ENCODE data around the gene ABHD10. TPM values are rescaled to one million over a fixed set of nuclear protein-coding genes. Genes with fewer than 3 reads are reported as not detected.
A peak's percentile ranks its signal among the peaks of the same experiment; 100 is the strongest.

ABHD10 gene
- total RNA-seq, 1 experiment from 2014 or later: 57.6 TPM

DNA sequence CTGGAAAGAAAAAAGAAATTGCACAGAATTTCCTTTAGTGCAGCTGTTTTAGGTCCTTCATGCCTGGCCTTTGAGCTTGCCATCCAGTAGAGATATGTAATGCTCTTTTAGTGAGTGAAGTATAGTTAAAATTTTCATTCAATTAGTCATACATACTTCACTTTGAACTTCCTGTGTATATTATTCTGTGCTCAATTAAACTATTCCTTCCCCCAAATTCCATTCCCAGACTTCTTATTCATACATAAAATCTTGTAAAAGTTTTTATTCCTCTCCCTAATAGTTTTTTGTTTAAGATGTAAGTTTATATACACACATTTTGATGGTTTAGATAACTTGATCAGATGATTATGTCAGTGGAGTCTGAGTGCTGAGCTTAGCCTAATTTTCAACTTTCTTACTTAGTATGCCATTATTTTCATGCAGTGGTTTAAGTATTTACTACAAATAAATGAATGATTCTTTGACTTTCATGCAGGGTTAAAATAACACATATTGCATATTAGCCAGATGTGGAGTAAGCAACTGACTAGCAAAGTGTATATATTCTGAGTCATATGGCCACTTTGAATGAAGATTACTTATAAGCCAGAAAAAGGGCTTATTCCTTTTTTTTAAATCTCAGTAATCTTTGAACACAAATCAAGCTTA lies 42.5 kb upstream of the ABHD10 start:
- Histone ChIP-seq H3K9me3 (ENCODE audit: insufficient read depth, low read depth) (no peaks in the 10 kb centered on the region; the same call in 1 of the 2 replicates), H3K27me3 (ENCODE audit: insufficient read depth, low read depth) (no peaks in the 10 kb centered on the region), H4K20me1 (ENCODE audit: insufficient read depth) (no peaks in the 10 kb centered on the region), H3K9me2 (ENCODE audit: insufficient read depth) (no peaks in the 10 kb centered on the region), H3K79me2 (ENCODE audit: low read depth) (peaks cover 32% of the 10 kb centered on the region; the same call in 1 of the 2 replicates), H3K4me3 (peak overlapping the region; percentile 2), H2AFZ (no peak overlapping the region), H3K4me2 (peak overlapping the region; percentile 49), H3K36me3 (ENCODE audit: low read depth) (peaks cover 62% of the 10 kb centered on the region), H3K27ac (peak overlapping the region; percentile 90), H3F3A (ENCODE audit: insufficient read depth, low read depth) (peaks cover 44% of the 10 kb centered on the region), H3K4me1 (replicated peaks; ENCODE audit: insufficient read depth) (peaks cover 45% of the 10 kb centered on the region)
- intact Hi-C loops (cut with micrococcal nuclease; ENCODE audit: unreplicated experiment): loop anchor here (2.0 kb wide), 4 partner anchors 14 to 202 kb away; no protein-coding TSS in a partner anchor
- ChIA-PET POLR2A (ENCODE audit: unreplicated experiment) (interaction anchor here (0.6 to 0.8 kb wide), 6 partner anchors 14 to 1748 kb away, joined by 3 to 10 read pairs (median 4); no protein-coding TSS in a partner anchor), CTCF (interaction anchor here (0.6 to 1.3 kb wide), 3 partner anchors 13 to 44 kb away, joined by 5 to 8 read pairs (median 6); no protein-coding TSS in a partner anchor)
- DNase-seq: peak in 1 of 2 experiments; percentile 94
- TF ChIP-seq CTCF (conservative IDR thresholded peaks at IDR 0.05) (no peak), EZH2 (IDR thresholded peaks at IDR 0.05; ENCODE audit: low read depth) (no peak)
- BruUV-seq (replicated peaks): no TSS peak

- DNase-seq: peak in 1 of 2 experiments; percentile 73
- no TSS peak for BruUV-seq (replicated peaks)
- Histone ChIP-seq H3K36me3 (ENCODE audit: low read depth) (peaks cover 67% of the 10 kb centered on the region), H3K9me3 (ENCODE audit: insufficient read depth, low read depth) (no peaks in the 10 kb centered on the region; the same call in 1 of the 2 replicates), H2AFZ (no peak overlapping the region), H3F3A (ENCODE audit: insufficient read depth, low read depth) (peaks cover 44% of the 10 kb centered on the region), H3K27ac (peak overlapping the region; percentile 90), H3K4me2 (peak overlapping the region; percentile 49), H3K79me2 (ENCODE audit: low read depth) (peaks cover 25% of the 10 kb centered on the region; the same call in 1 of the 2 replicates), H3K9me2 (ENCODE audit: insufficient read depth) (no peaks in the 10 kb centered on the region), H3K27me3 (ENCODE audit: insufficient read depth, low read depth) (no peaks in the 10 kb centered on the region), H3K4me3 (peak overlapping the region; percentile 2; the same call in 1 of the 2 replicates), H3K4me1 (replicated peaks; ENCODE audit: insufficient read depth) (peaks cover 45% of the 10 kb centered on the region), H4K20me1 (ENCODE audit: insufficient read depth) (no peaks in the 10 kb centered on the region)
- intact Hi-C loops (cut with micrococcal nuclease; ENCODE audit: unreplicated experiment): loop anchor here (2.0 kb wide), 4 partner anchors 14 to 202 kb away; no protein-coding TSS in a partner anchor
- ChIA-PET POLR2A (ENCODE audit: unreplicated experiment) (interaction anchor here (0.5 to 0.8 kb wide), 4 partner anchors 30 to 1747 kb away, joined by 3 to 10 read pairs (median 5); no protein-coding TSS in a partner anchor), CTCF (interaction anchor here (0.5 to 0.7 kb wide), 4 partner anchors 29 to 44 kb away, joined by 4 to 8 read pairs (median 7); no protein-coding TSS in a partner anchor)
- TF ChIP-seq CTCF (conservative IDR thresholded peaks at IDR 0.05) (no peak), EZH2 (IDR thresholded peaks at IDR 0.05; ENCODE audit: low read depth) (no peak)
Observed at GRCh38 chr3:111936967-111937366, 41.9 kb upstream of the ABHD10 start.

GRCh38 chr3:111937871-111938270 lies 41.0 kb upstream of the ABHD10 start:
- no peaks in the 10 kb centered on the region for H3K9me2 ChIP-seq (ENCODE audit: insufficient read depth)
- H3K79me2 ChIP-seq (ENCODE audit: low read depth): peaks cover 24% of the 10 kb centered on the region; the same call in 1 of the 2 replicates
- H3K4me3 ChIP-seq: no peak overlapping the region
- no peak overlapping the region for H2AFZ ChIP-seq
- TF ChIP-seq CTCF (conservative IDR thresholded peaks at IDR 0.05) (no peak), EZH2 (IDR thresholded peaks at IDR 0.05; ENCODE audit: low read depth) (no peak)
- peaks cover 64% of the 10 kb centered on the region for H3K36me3 ChIP-seq (ENCODE audit: low read depth)
- H3K27me3 ChIP-seq (ENCODE audit: insufficient read depth, low read depth): no peaks in the 10 kb centered on the region
- no TSS peak for BruUV-seq (replicated peaks)
- CTCF ChIA-PET: interaction anchor here (0.7 kb wide), 1 partner anchor 28 kb away, joined by 8 read pairs; no protein-coding TSS in a partner anchor
- intact Hi-C loops (cut with micrococcal nuclease; ENCODE audit: unreplicated experiment): loop anchor here (2.0 kb wide), 4 partner anchors 15 to 203 kb away; no protein-coding TSS in a partner anchor
- DNase-seq: no peak
- H3F3A ChIP-seq (ENCODE audit: insufficient read depth, low read depth): peaks cover 43% of the 10 kb centered on the region
- no peaks in the 10 kb centered on the region for H4K20me1 ChIP-seq (ENCODE audit: insufficient read depth)
- no peaks in the 10 kb centered on the region; the same call in none of the 2 replicates for H3K9me3 ChIP-seq (ENCODE audit: insufficient read depth, low read depth)
- H3K4me2 ChIP-seq: peak overlapping the region; percentile 10; the same call in 1 of the 2 replicates
- H3K4me1 ChIP-seq (replicated peaks; ENCODE audit: insufficient read depth): peaks cover 45% of the 10 kb centered on the region
- POLR2A ChIA-PET (ENCODE audit: unreplicated experiment): no interaction called here
- H3K27ac ChIP-seq: peak overlapping the region; percentile 90
